HUES6 (cell line): ENCODE data around the gene MRPL11.

ENCODE experiments used
- H3K27ac ChIP-seq: 2 replicates; pipeline ENCODE4 v1.7.0; 2013; ENCODE audit warnings: low read depth, mild to moderate bottlenecking, low read length, inconsistent platforms
- H3K27me3 ChIP-seq: 2 replicates; pipeline ENCODE4 v1.6.1; 2013; ENCODE audit warnings: low read length; ENCODE audit not compliant: control insufficient read depth, insufficient read depth
- H3K36me3 ChIP-seq: 2 replicates; pipeline ENCODE4 v1.6.1; 2013; ENCODE audit warnings: low read length; ENCODE audit not compliant: control insufficient read depth, insufficient read depth
- H3K4me1 ChIP-seq: 2 replicates; pipeline ENCODE4 v1.6.1; 2013; ENCODE audit warnings: low read length; ENCODE audit not compliant: control insufficient read depth, insufficient read depth
- H3K4me3 ChIP-seq: 2 replicates; pipeline ENCODE4 v1.5.1; 2013; ENCODE audit warnings: low read depth, low read length
- H3K9ac ChIP-seq: one replicate; pipeline ENCODE4 v1.6.1; 2013; ENCODE audit warnings: mild to moderate bottlenecking, low read length
- H3K9me3 ChIP-seq: 2 replicates; pipeline ENCODE4 v1.6.1; 2013; ENCODE audit warnings: low read depth, low read length; ENCODE audit not compliant: control insufficient read depth, insufficient read depth

Gene MRPL11

DNA sequence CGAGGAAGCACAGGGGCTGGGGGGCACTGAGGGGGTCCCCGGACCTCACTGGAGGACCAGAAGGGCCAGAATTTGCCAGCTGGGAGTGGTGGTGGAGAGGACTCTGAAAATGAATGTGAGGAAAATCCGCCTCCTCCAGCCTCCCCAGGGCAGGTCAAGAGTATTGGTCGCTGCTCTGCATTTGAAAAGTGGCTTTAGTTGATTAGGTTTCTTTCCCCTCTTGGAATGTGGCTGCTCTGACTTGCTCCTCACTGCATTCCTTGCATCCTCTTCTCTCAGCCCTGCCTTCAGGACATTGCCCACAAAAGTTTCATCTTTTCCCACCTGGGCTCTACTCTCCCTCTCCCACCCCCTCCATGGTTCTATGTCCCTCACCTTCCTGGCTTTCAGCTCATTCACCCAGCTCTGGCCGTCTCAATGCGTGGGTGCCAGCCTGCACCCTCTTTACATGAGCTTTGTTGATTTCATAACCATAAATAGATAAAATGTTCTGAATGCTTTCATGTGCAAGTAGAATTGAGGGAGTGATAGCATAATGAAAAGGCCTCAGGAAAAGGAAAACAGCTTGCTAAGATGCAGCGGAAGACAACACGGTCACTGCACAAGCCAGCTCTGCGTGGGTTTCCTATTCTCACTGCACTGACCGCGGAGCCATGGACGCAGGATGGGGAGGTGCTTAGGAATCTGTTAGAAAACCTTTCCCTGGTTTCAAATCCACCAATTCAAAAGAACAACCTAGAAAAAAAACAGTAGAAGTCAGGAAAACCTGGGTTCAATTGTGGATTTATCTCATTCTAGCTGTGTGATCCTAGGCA, 24.3 kb downstream of the MRPL11 start:
- Histone ChIP-seq H3K9me3 (no peaks in the 10 kb centered on the region), H3K27ac (peak overlapping the region; percentile 51), H3K27me3 (peaks cover 13% of the 10 kb centered on the region), H3K36me3 (no peaks in the 10 kb centered on the region), H3K4me3 (peak overlapping the region; percentile 25), H3K4me1 (peaks cover 47% of the 10 kb centered on the region), H3K9ac (peak overlapping the region; percentile 56)

- no peaks in the 10 kb centered on the region for H3K36me3 ChIP-seq
- H3K9ac ChIP-seq: no peak overlapping the region
- H3K27ac ChIP-seq: no peak overlapping the region
- H3K9me3 ChIP-seq: no peaks in the 10 kb centered on the region
- peaks cover 37% of the 10 kb centered on the region for H3K4me1 ChIP-seq
- H3K27me3 ChIP-seq: peaks cover 7% of the 10 kb centered on the region; the same call in 1 of the 2 replicates
- H3K4me3 ChIP-seq: no peak overlapping the region
Measured at GRCh38 chr11:66413167-66413566, 25.5 kb downstream of the MRPL11 start.

- H3K27ac ChIP-seq: no peak overlapping the region
- no peaks in the 10 kb centered on the region for H3K36me3 ChIP-seq
- H3K4me3 ChIP-seq: no peak overlapping the region
- H3K9me3 ChIP-seq: no peaks in the 10 kb centered on the region
- H3K27me3 ChIP-seq: peaks cover 7% of the 10 kb centered on the region; the same call in 1 of the 2 replicates
- H3K9ac ChIP-seq: no peak overlapping the region
- H3K4me1 ChIP-seq: peaks cover 30% of the 10 kb centered on the region
Measured at GRCh38 chr11:66412110-66412509, 26.5 kb downstream of the MRPL11 start.

DNA sequence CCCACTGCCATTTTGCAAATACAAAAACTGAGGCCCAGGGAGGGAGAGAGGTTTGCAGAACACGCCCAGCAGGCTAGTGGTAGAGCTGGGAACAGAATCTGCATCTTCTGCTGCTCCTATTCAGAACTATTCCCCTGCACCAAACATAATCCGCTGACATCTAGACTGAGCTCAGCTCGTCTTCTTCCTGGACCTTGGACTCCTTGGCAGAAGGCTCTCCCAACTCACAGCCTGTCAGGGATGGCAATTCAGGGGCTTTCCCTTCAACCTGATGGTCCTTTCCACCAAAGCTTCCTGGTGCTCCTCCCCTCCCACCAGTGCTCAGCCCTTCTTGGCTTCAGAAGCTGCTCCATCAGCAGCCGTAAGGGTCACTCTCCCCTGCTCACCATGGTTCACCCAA, 27.3 kb downstream of the MRPL11 start:
- H3K4me3 ChIP-seq: no peak overlapping the region
- H3K4me1 ChIP-seq: peaks cover 30% of the 10 kb centered on the region
- no peak overlapping the region for H3K27ac ChIP-seq
- H3K36me3 ChIP-seq: no peaks in the 10 kb centered on the region
- no peaks in the 10 kb centered on the region for H3K9me3 ChIP-seq
- H3K9ac ChIP-seq: no peak overlapping the region
- peaks cover 7% of the 10 kb centered on the region; the same call in 1 of the 2 replicates for H3K27me3 ChIP-seq

- H3K4me1 ChIP-seq: peaks cover 26% of the 10 kb centered on the region
- H3K36me3 ChIP-seq: no peaks in the 10 kb centered on the region
- no peaks in the 10 kb centered on the region for H3K9me3 ChIP-seq
- no peak overlapping the region for H3K4me3 ChIP-seq
- H3K27me3 ChIP-seq: peaks cover 18% of the 10 kb centered on the region; the same call in 1 of the 2 replicates
- no peak overlapping the region for H3K27ac ChIP-seq
- no peak overlapping the region for H3K9ac ChIP-seq
Measured at GRCh38 chr11:66410191-66410590, 28.5 kb downstream of the MRPL11 start.

DNA sequence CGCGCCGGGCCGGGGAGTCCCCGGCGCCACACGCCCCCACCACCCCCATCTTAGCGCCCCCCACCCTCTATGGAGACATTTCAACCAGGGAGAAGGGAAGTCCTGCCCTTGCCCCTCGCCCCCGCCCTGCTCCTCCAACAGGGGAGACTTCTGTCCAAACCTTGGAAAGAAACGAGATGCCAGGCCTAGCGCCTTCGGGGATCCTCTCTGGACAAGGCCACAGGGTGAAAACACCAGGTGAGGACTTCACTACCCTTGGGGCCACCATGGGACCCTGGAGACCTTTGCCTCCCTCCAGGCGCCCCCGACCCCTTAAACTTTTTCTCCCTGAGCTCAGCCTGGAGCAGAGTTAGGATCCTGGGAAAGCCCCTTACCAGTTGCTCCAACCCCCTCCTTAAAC, 29.4 kb downstream of the MRPL11 start:
- peak overlapping the region; percentile 46 for H3K4me3 ChIP-seq
- no peaks in the 10 kb centered on the region for H3K36me3 ChIP-seq
- H3K9me3 ChIP-seq: no peaks in the 10 kb centered on the region
- peaks cover 16% of the 10 kb centered on the region for H3K4me1 ChIP-seq
- H3K9ac ChIP-seq: peak overlapping the region; percentile 73
- H3K27ac ChIP-seq: no peak overlapping the region; the same call in 1 of the 2 replicates
- H3K27me3 ChIP-seq: peaks cover 27% of the 10 kb centered on the region

DNA sequence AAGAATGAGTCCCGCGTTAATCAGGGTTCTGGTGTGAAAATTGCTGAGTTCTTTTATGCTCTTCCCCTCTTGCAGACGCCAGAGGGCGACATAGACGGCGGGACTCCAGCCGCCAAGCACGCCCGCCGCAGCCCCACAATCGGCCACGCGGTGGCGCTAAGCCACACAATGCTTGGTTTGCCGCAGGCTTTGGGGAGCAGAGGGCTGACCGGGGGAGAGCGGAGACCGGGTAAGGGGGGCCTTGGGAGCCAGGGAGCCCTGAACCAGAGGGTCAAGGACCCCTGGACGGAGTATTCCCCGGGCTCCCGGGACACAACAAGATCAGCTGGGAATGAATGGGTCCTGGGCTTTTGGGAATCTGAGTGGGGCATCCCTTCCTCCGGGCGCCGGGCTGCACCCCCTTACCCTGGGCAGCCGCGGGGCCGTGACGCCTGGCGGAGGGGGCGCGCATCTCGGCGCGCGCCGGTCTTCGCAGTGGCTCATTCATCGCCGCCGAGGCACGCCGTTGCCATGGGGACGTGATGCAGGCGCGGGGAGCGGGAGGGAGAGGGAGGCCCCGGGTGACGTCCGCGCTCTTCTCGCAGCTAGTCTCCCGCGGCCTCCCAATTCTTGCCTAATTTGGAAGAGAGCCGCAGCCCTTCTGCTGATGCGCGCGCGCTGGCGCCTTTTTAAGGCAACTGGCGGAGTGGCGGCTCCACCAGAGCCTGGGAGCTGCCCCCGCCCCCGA, 30.0 kb downstream of the MRPL11 start:
- peak overlapping the region; percentile 59; the same call in 1 of the 2 replicates for H3K27ac ChIP-seq
- no peaks in the 10 kb centered on the region for H3K36me3 ChIP-seq
- no peaks in the 10 kb centered on the region for H3K9me3 ChIP-seq
- H3K4me3 ChIP-seq: peak overlapping the region; percentile 68
- peaks cover 12% of the 10 kb centered on the region for H3K4me1 ChIP-seq
- peak overlapping the region; percentile 57 for H3K9ac ChIP-seq
- H3K27me3 ChIP-seq: peaks cover 33% of the 10 kb centered on the region

DNA sequence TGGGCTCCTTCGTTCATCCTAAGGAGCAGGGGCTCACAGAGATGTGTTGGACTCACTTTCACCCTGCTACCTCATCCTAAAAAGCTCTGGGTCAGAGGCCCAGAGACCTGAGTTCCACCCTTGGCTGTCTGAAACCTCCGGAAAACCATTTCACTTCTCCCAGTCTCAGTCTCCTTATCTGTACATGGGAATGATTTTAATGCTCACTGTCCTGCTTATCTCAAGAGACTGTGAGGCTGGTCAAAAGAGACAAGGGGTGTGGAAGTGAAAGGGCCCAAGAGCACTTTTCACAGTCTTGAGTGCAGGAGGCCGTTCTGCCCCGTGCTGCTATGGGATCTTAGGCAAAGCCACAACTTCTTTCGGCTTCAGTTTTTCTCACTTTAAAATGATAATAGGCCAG, 31.0 kb downstream of the MRPL11 start:
- H3K9me3 ChIP-seq: no peaks in the 10 kb centered on the region
- no peak overlapping the region for H3K27ac ChIP-seq
- no peak overlapping the region for H3K9ac ChIP-seq
- peaks cover 5% of the 10 kb centered on the region; the same call in 1 of the 2 replicates for H3K4me1 ChIP-seq
- no peaks in the 10 kb centered on the region for H3K36me3 ChIP-seq
- H3K27me3 ChIP-seq: peaks cover 42% of the 10 kb centered on the region
- no peak overlapping the region for H3K4me3 ChIP-seq

DNA sequence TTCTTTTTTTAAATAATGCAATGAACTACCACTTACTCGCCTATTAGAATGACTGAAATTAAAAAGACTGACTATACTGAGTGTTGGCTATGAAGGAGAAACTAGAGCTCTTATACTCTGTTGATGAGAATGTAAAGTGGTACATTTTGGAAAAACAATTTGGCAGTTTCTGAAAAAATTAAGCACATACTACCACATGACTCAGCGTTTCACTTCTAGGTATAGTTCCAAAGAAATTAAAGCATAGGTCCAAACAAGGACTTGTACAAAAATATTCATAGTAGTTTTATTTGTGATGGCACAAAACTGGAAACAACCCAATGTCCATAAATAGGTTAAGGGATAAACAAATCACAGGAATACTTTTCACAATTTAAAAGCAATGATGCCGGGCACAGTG, 44.7 kb downstream of the MRPL11 start:
- Histone ChIP-seq H3K4me1 (no peaks in the 10 kb centered on the region), H3K27me3 (no peaks in the 10 kb centered on the region), H3K4me3 (no peak overlapping the region), H3K9ac (no peak overlapping the region), H3K36me3 (no peaks in the 10 kb centered on the region), H3K27ac (no peak overlapping the region), H3K9me3 (no peaks in the 10 kb centered on the region)

DNA sequence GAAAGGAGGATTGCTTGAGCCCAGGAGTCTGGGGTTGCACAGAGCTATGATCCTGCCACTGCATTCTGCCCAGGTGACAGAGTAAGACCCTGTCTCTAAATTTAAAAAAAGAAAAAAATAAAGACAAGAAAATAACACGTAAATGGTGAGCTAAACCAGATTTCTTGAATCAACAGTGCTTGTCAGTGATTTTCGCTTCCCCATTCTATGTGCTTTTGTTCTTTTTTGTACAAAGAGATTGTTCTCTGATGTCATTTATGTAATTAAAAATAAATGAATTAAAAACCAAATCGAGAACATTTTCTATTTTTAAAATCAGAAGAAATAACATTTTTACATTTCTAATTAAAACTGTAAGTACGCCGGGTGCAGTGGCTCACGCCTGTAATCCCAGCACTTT, 47.3 kb downstream of the MRPL11 start:
- no peak overlapping the region for H3K27ac ChIP-seq
- no peak overlapping the region for H3K9ac ChIP-seq
- H3K36me3 ChIP-seq: no peaks in the 10 kb centered on the region
- H3K27me3 ChIP-seq: no peaks in the 10 kb centered on the region
- H3K4me1 ChIP-seq: peaks cover 3% of the 10 kb centered on the region; the same call in 1 of the 2 replicates
- no peak overlapping the region for H3K4me3 ChIP-seq
- H3K9me3 ChIP-seq: no peaks in the 10 kb centered on the region

- Histone ChIP-seq H3K36me3 (no peaks in the 10 kb centered on the region), H3K4me3 (no peak overlapping the region), H3K27ac (no peak overlapping the region), H3K9me3 (no peaks in the 10 kb centered on the region), H3K27me3 (no peaks in the 10 kb centered on the region), H3K4me1 (peaks cover 3% of the 10 kb centered on the region; the same call in 1 of the 2 replicates), H3K9ac (no peak overlapping the region)
Measured at GRCh38 chr11:66388780-66389386, 49.8 kb downstream of the MRPL11 start.
